K562 (cell line): ENCODE measurements around the gene ATMIN. TPM values are rescaled to one million over a fixed set of nuclear protein-coding genes. Genes with fewer than 3 reads are reported as not detected.

Source experiments
- BACH1 ChIP-seq: fragments of 200-800 bp; sonication (Bioruptor generic); IDR thresholded peaks from 2 replicates; pipeline ENCODE4 v1.6.1; 2016; ENCODE audit warnings: missing genetic modification characterization, missing compliant biosample characterization
- DPF2 ChIP-seq: fragments of 450-650 bp; IDR thresholded peaks from 2 replicates; pipeline ENCODE4 v1.6.1; 2016
- ELF2 ChIP-seq: fragments of 250-450 bp; sonication (Bioruptor Pico); IDR thresholded peaks from 2 replicates; pipeline ENCODE4 v1.5.0; 2021; ENCODE audit warnings: mild to moderate bottlenecking
- ESRRB ChIP-seq: fragments of 250-450 bp; sonication (Bioruptor Pico); IDR thresholded peaks from 2 replicates; pipeline ENCODE4 v1.5.0; 2020; ENCODE audit warnings: mild to moderate bottlenecking, moderate library complexity, borderline replicate concordance
- FOXA3 ChIP-seq, 2 experiments: fragments of 450-650 bp in 1 of 2; sonication (generic) in 1 of 2; formaldehyde crosslinking; IDR thresholded peaks in 1 of 2; conservative IDR thresholded peaks in 1 of 2; 2 replicates each; pipeline versions ENCODE4 v1.4.0 to v1.8.0; 2020 to 2022; ENCODE audit warnings: mild to moderate bottlenecking in 2 of 2, missing genetic modification reagents in 1 of 2
- GABPA ChIP-seq: fragments of 200-800 bp; sonication (Bioruptor generic); conservative IDR thresholded peaks from 2 replicates; pipeline ENCODE4 v1.6.1; 2016; ENCODE audit warnings: low read depth, missing genetic modification characterization, missing compliant biosample characterization
- GTF2F1 ChIP-seq: IDR thresholded peaks from 2 replicates; pipeline ENCODE4 v1.6.1; 2011; ENCODE audit warnings: low read depth, low read length, improper control_type of control experiment
- KLF13 ChIP-seq: fragments of 450-650 bp; IDR thresholded peaks from 2 replicates; pipeline ENCODE4 v1.6.1; 2016; ENCODE audit warnings: missing genetic modification characterization, low read depth, mild to moderate bottlenecking, missing compliant biosample characterization, moderate library complexity, borderline replicate concordance
- NCOA4 ChIP-seq: fragments of 450-650 bp; IDR thresholded peaks from 2 replicates; pipeline ENCODE4 v1.6.1; 2018; ENCODE audit warnings: mild to moderate bottlenecking; ENCODE audit not compliant: partially characterized antibody
- NFATC3 ChIP-seq: fragments of 450-650 bp; IDR thresholded peaks from 2 replicates; pipeline ENCODE4 v1.6.1; 2017; ENCODE audit warnings: mild to moderate bottlenecking
- PHB ChIP-seq: fragments of 250-450 bp; sonication (Bioruptor Pico); IDR thresholded peaks from 2 replicates; pipeline ENCODE4 v1.5.0; 2021
- RB1 ChIP-seq: fragments of 450-650 bp; IDR thresholded peaks from 2 replicates; pipeline ENCODE4 v1.6.1; 2017; ENCODE audit warnings: low read depth, mild to moderate bottlenecking
- RFX5 ChIP-seq: IDR thresholded peaks from 2 replicates; pipeline ENCODE4 v1.6.1; 2011; ENCODE audit warnings: low read depth, mild to moderate bottlenecking, improper control_type of control experiment, low read length
- SMAD4 ChIP-seq: fragments of 250-450 bp; sonication (Bioruptor Pico); conservative IDR thresholded peaks from 2 replicates; pipeline ENCODE4 v1.8.0; 2021; ENCODE audit warnings: inconsistent platforms, mild to moderate bottlenecking, moderate library complexity
- SRSF1 ChIP-seq: fragments of 200-400 bp; formaldehyde crosslinking; IDR thresholded peaks from 2 replicates; pipeline ENCODE4 v1.6.1; 2017; ENCODE audit warnings: mild to moderate bottlenecking, low read depth, low read length, moderate library complexity
- TAF1 ChIP-seq: IDR thresholded peaks from 2 replicates; pipeline ENCODE4 v1.6.1; 2011; ENCODE audit warnings: mild to moderate bottlenecking, low read length, moderate library complexity; ENCODE audit not compliant: insufficient read depth, control insufficient read depth, severe bottlenecking; ENCODE audit errors: extremely low read depth
- TEAD4 ChIP-seq, 2 experiments: sonication (generic) in 1 of 2; formaldehyde crosslinking in 1 of 2; IDR thresholded peaks; 2 replicates each; pipeline versions ENCODE4 v1.6.1 to v1.8.0; 2012 to 2022; ENCODE audit warnings: borderline replicate concordance in 1 of 2, inconsistent platforms in 1 of 2, low read length in 1 of 2, mild to moderate bottlenecking in 1 of 2, missing genetic modification reagents in 1 of 2
- XRCC4 ChIP-seq: IDR thresholded peaks from one replicate; pipeline ENCODE4 v1.6.1; 2011; ENCODE audit not compliant: insufficient read depth, insufficient read length; ENCODE audit errors: extremely low read depth
- ZC3H11A ChIP-seq: IDR thresholded peaks from 2 replicates; pipeline ENCODE4 v1.6.1; 2012; ENCODE audit warnings: low read depth, low read length, improper control_type of control experiment
- ZFP91 ChIP-seq: sonication (generic); formaldehyde crosslinking; IDR thresholded peaks from 2 replicates; pipeline ENCODE4 v1.8.0; 2022; ENCODE audit warnings: mild to moderate bottlenecking, missing genetic modification reagents
- ZNF12 ChIP-seq: sonication (generic); formaldehyde crosslinking; IDR thresholded peaks from 2 replicates; pipeline ENCODE4 v1.4.0; 2020; ENCODE audit warnings: mild to moderate bottlenecking, missing genetic modification reagents
- ZNF324 ChIP-seq: fragments of 250-450 bp; sonication (Bioruptor Pico); IDR thresholded peaks from 2 replicates; pipeline ENCODE4 v1.4.0; 2020; ENCODE audit warnings: mild to moderate bottlenecking
- polyA plus RNA-seq, 8 experiments: library from polyadenylated mRNA; depleted of rRNA in 4 of 8; stranded (reverse) in 5 of 8; unstranded in 3 of 8; fragments of >200 nt; fragmentation: Nextera tagmentation in 2 of 8; fragmentation: Illumina TruSeq in 1 of 8; extraction: Ambion mirVana in 2 of 8; extraction: Trizol in 1 of 8; gene quantifications; 2 replicates each; pipeline versions ENCODE4 v1.2.1 to v1.2.3, GENCODE V29; 2011 to 2014; ENCODE audit warnings: inconsistent platforms in 1 of 8, missing spikeins in 1 of 8
- total RNA-seq, 7 experiments: library from RNA; depleted of rRNA in 6 of 7; stranded (reverse); fragments of >200 nt in 6 of 7; fragmentation: Illumina TruSeq in 2 of 7; extraction: Trizol in 2 of 7; gene quantifications; 2 replicates each; pipeline versions ENCODE4 v1.2.1 to v1.2.3, GENCODE V29; 2011 to 2021; ENCODE audit warnings: low replicate concordance in 1 of 7
- TF ChIP-seq, protein P1 (sequence below), 3 experiments: IDR thresholded peaks in 2 of 3; conservative IDR thresholded peaks in 1 of 3; 2 replicates each; pipeline ENCODE4 v1.5.1; 2011 to 2012; ENCODE audit warnings: low read length in 3 of 3, mild to moderate bottlenecking in 3 of 3, control low read depth in 2 of 3, improper control_type of control experiment in 1 of 3, inconsistent platforms in 1 of 3, low read depth in 1 of 3, mixed read lengths in 1 of 3, moderate library complexity in 1 of 3; ENCODE audit not compliant: insufficient read depth in 2 of 3
- TF ChIP-seq, protein P2 (sequence below): fragments of 450-650 bp; IDR thresholded peaks from 2 replicates; pipeline ENCODE4 v1.6.1; 2014; ENCODE audit warnings: low read depth, mild to moderate bottlenecking, moderate library complexity, borderline replicate concordance

ATMIN gene
- total and polyA plus RNA-seq, 9 of the 15 experiments (the other 6 are each of a cell fraction or from before 2014, with no cell fraction given), result 6.7 to 40.9 (median 23.4) TPM

GRCh38 chr16:81035398-81035974, at the start of gene ATMIN (continued):
- TF ChIP-seq, protein P1, sequence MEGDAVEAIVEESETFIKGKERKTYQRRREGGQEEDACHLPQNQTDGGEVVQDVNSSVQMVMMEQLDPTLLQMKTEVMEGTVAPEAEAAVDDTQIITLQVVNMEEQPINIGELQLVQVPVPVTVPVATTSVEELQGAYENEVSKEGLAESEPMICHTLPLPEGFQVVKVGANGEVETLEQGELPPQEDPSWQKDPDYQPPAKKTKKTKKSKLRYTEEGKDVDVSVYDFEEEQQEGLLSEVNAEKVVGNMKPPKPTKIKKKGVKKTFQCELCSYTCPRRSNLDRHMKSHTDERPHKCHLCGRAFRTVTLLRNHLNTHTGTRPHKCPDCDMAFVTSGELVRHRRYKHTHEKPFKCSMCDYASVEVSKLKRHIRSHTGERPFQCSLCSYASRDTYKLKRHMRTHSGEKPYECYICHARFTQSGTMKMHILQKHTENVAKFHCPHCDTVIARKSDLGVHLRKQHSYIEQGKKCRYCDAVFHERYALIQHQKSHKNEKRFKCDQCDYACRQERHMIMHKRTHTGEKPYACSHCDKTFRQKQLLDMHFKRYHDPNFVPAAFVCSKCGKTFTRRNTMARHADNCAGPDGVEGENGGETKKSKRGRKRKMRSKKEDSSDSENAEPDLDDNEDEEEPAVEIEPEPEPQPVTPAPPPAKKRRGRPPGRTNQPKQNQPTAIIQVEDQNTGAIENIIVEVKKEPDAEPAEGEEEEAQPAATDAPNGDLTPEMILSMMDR (IDR thresholded peaks at IDR 0.05 in 2 of 3, conservative IDR thresholded peaks at IDR 0.05 in 1 of 3; ENCODE audit: insufficient read depth in 2 of 3, low read depth in 1 of 3, low read length in 3 of 3), result peak; percentile 98 to 100 (median 99)
- TF ChIP-seq NCOA4 (no peak), FOXA3 (CRISPR knock-in tag; conservative IDR thresholded peaks at IDR 0.05 in 1 of 2, IDR thresholded peaks at IDR 0.05 in 1 of 2) (no peak), ZNF324 (no peak), DPF2 (0 out of 2 replicates have a peak, but pooled peaks have one; percentile 24), SRSF1 (no peak), RB1 (peak; percentile 98), BACH1 (no peak), ZFP91 (CRISPR knock-in tag) (no peak), KLF13 (tag) (0 out of 2 replicates have a peak, but pooled peaks have one; percentile 33), ZNF12 (CRISPR knock-in tag) (no peak), NFATC3 (no peak), SMAD4 (CRISPR knock-in tag) (peak; percentile 80; the same call in 1 of the 2 replicates), PHB (CRISPR knock-in tag) (no peak), TAF1 (peak; percentile 92), TEAD4 (IDR thresholded peaks at IDR 0.05; ENCODE audit: low read length) (no peak), TEAD4 (CRISPR knock-in tag; IDR thresholded peaks at IDR 0.05; ENCODE audit: borderline replicate concordance) (no peak), GABPA (tag) (peak; percentile 94), RFX5 (no peak), XRCC4 (no peak), ZC3H11A (peak; percentile 55; the same call in 1 of the 2 replicates), ELF2 (CRISPR knock-in tag) (peak; percentile 33; the same call in 1 of the 2 replicates), GTF2F1 (no peak), ESRRB (CRISPR knock-in tag) (no peak)
- TF ChIP-seq, protein P2, sequence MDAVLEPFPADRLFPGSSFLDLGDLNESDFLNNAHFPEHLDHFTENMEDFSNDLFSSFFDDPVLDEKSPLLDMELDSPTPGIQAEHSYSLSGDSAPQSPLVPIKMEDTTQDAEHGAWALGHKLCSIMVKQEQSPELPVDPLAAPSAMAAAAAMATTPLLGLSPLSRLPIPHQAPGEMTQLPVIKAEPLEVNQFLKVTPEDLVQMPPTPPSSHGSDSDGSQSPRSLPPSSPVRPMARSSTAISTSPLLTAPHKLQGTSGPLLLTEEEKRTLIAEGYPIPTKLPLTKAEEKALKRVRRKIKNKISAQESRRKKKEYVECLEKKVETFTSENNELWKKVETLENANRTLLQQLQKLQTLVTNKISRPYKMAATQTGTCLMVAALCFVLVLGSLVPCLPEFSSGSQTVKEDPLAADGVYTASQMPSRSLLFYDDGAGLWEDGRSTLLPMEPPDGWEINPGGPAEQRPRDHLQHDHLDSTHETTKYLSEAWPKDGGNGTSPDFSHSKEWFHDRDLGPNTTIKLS, result peak; percentile 49; the same call in 1 of the 2 replicates
